ENCODE data around the gene SPX.

GRCh38 chr12:21499765-21500164 lies 26.3 kb upstream of the SPX start:
- TF ChIP-seq CTCF (IDR thresholded peaks at IDR 0.05; ENCODE audit: low read length): no peak
- no peak for TF ChIP-seq EZH2phosphoT487 (IDR thresholded peaks at IDR 0.05; ENCODE audit: low read length)
